Right lobe of liver (tissue), 6 donors: ENCODE results near the gene MET. TPM values are rescaled to one million over a fixed set of nuclear protein-coding genes. Genes with fewer than 3 reads are reported as not detected.

Source experiments
- ATAC-seq, 4 donors: fragments of 200-7000 bp; cut with Tn5 transposase; one replicate each; pipeline ENCODE4 v1.9.1; 2020; ENCODE audit warnings: mild to moderate bottlenecking in 4 of 4, moderate library complexity in 4 of 4
- DNase-seq, 3 donors: peaks; one replicate each; pipeline ENCODE4 v3.0.0-alpha.2; 2020
- H3K27ac ChIP-seq, 3 donors: fragments of 200-600 bp; one replicate each; pipeline ENCODE4 v1.8.0; 2022
- H3K27me3 ChIP-seq, 2 donors: fragments of 200-600 bp; one replicate each; pipeline ENCODE4 v1.8.0; 2022
- H3K36me3 ChIP-seq, 4 donors: fragments of 200-600 bp; sonication (generic) in 1 of 4; one replicate each; pipeline versions ENCODE4 v1.5.1 to v1.8.0; 2017 to 2022; ENCODE audit warnings: control low read depth in 1 of 4
- H3K4me1 ChIP-seq, 4 donors: fragments of 200-600 bp; sonication (generic) in 1 of 4; one replicate each; pipeline versions ENCODE4 v1.5.1 to v1.8.0; 2017 to 2022; ENCODE audit warnings: control low read depth in 1 of 4
- H3K4me3 ChIP-seq, 3 donors: fragments of 200-600 bp; one replicate each; pipeline ENCODE4 v1.8.0; 2022
- H3K9me3 ChIP-seq, 4 donors: fragments of 200-600 bp; sonication (generic) in 1 of 4; one replicate each; pipeline versions ENCODE4 v1.5.1 to v1.8.0; 2017 to 2022; ENCODE audit warnings: control low read depth in 1 of 4
- CTCF ChIP-seq, 4 donors: fragments of 200-600 bp in 3 of 4; fragments of 450-650 bp in 1 of 4; IDR thresholded peaks; one replicate each; pipeline versions ENCODE4 v1.5.1 to v1.8.0; 2016 to 2022; ENCODE audit warnings: antibody characterized with exemption in 4 of 4, mild to moderate bottlenecking in 2 of 4
- POLR2A ChIP-seq: fragments of 450-650 bp; IDR thresholded peaks from one replicate; pipeline ENCODE4 v1.6.1; 2017; ENCODE audit warnings: antibody characterized with exemption, mild to moderate bottlenecking
- WGBS: methylation state at CpG from one replicate; pipeline ENCODE4 v1.1.6; 2018; ENCODE audit warnings: low coverage, low lambda C conversion rate; ENCODE audit not compliant: insufficient coverage; ENCODE audit errors: missing lambda C conversion rate; 5-methylcytosine and 5-hydroxymethylcytosine counted together
- intact Hi-C, 2 donors: fragments of 100-400 bp; cut with DNase I; formaldehyde crosslinking; loops; one replicate each; pipeline versions ENCODE4 v1.11.2 to v1.14.1; 2022
- total RNA-seq, 6 experiments: library from RNA; depleted of rRNA in 2 of 6; stranded (reverse); fragments of >200 nt in 2 of 6; fragmentation: NEBNext Ultra II Directional in 3 of 6; extraction: Animal tissue kit (Norgen Biotek cat#: 25700) in 3 of 6; gene quantifications; one replicate each; pipeline versions ENCODE4 v1.1.0 to v1.2.4, GENCODE V29; 2016 to 2023
- donor health status: DM: no; HTN: yes; CAD: no.
- donor health status: DM: no; HTN: no; CAD: no.
- donor health status: DM: no; HTN: no; CAD: no.
- donor health status: DM: no; HTN: yes; CAD: no.
- donor health status: DM: no; HTN: yes; CAD: no.

The MET gene
- total RNA-seq, 6 experiments from 2014 or later = 32.9 to 45.2 (median 37.2) TPM

GRCh38 chr7:116670409-116671015 lies 1.5 kb upstream of the MET start:
- intact Hi-C loops = loop anchor here (10.0 kb wide), 1 partner anchor 134 kb away; no protein-coding TSS in a partner anchor
- H3K27ac ChIP-seq = peak overlapping the region in 1 of 3 donors; percentile 93
- H3K27me3 ChIP-seq = no peaks in the 10 kb centered on the region
- H3K9me3 ChIP-seq = no peaks in the 10 kb centered on the region
- 85% methylated on average over 3 of the region's 3 CpGs for WGBS
- DNase-seq = no peak
- H3K4me1 ChIP-seq = peaks cover 0 to 23% (median 7%) of the 10 kb centered on the region in 4 donors
- H3K36me3 ChIP-seq = no peaks in the 10 kb centered on the region
- TF ChIP-seq POLR2A = no peak
- TF ChIP-seq CTCF (IDR thresholded peaks at IDR 0.05) = no peak
- ATAC-seq = no peak
- no peak overlapping the region for H3K4me3 ChIP-seq

- H3K4me1 ChIP-seq = peaks cover 0 to 20% (median 7%) of the 10 kb centered on the region in 4 donors
- no peaks in the 10 kb centered on the region for H3K9me3 ChIP-seq
- no peaks in the 10 kb centered on the region for H3K36me3 ChIP-seq
- no peaks in the 10 kb centered on the region for H3K27me3 ChIP-seq
- H3K4me3 ChIP-seq = peak overlapping the region in 2 of 3 donors; percentile 65 to 73
- WGBS = 48% methylated on average over 7 of the region's 7 CpGs
- TF ChIP-seq CTCF (IDR thresholded peaks at IDR 0.05) (no peak), POLR2A (no peak)
- no peak for DNase-seq
- peak overlapping the region; percentile 91 to 97 (median 93) for H3K27ac ChIP-seq
- ATAC-seq = no peak
- intact Hi-C loops = loop anchor here (10.0 kb wide), 1 partner anchor 134 kb away; no protein-coding TSS in a partner anchor
Measured at GRCh38 chr7:116671111-116671510, 885 bp upstream of the MET start.

GRCh38 chr7:116672596-116673456 lies 830 bp downstream of the MET start:
- ATAC-seq (peak; percentile 6 to 34 (median 25)), DNase-seq (peak in 1 of 3 donors; percentile 36)
- Histone ChIP-seq H3K36me3 (no peaks in the 10 kb centered on the region), H3K27ac (peak overlapping the region; percentile 91 to 97 (median 93)), H3K9me3 (no peaks in the 10 kb centered on the region), H3K27me3 (no peaks in the 10 kb centered on the region), H3K4me3 (peak overlapping the region; percentile 53 to 73 (median 65)), H3K4me1 (peaks cover 0 to 20% (median 7%) of the 10 kb centered on the region in 4 donors)
- no peak for TF ChIP-seq POLR2A
- TF ChIP-seq CTCF (IDR thresholded peaks at IDR 0.05) = no peak
- intact Hi-C loops = loop anchor here (10.0 kb wide), 1 partner anchor 132 kb away; no protein-coding TSS in a partner anchor
- 25% methylated on average over 23 of the region's 23 CpGs for WGBS

GRCh38 chr7:116673457-116673865 lies 1.5 kb downstream of the MET start:
- intact Hi-C loops = loop anchor here (10.0 kb wide), 1 partner anchor 131 kb away; no protein-coding TSS in a partner anchor
- Histone ChIP-seq H3K27me3 (no peaks in the 10 kb centered on the region), H3K9me3 (no peaks in the 10 kb centered on the region), H3K4me3 (peak overlapping the region; percentile 53 to 73 (median 65)), H3K27ac (peak overlapping the region; percentile 91 to 97 (median 93)), H3K36me3 (no peaks in the 10 kb centered on the region), H3K4me1 (peaks cover 0 to 20% (median 7%) of the 10 kb centered on the region in 4 donors)
- no peak for DNase-seq
- ATAC-seq = no peak
- WGBS = 23% methylated on average over 3 of the region's 3 CpGs
- TF ChIP-seq CTCF (IDR thresholded peaks at IDR 0.05) (no peak), POLR2A (no peak)
